Muscle of leg (tissue), 16 donors: ENCODE measurements around the gene GSTA2. TPM values are rescaled to one million over a fixed set of nuclear protein-coding genes. Genes with fewer than 3 reads are reported as not detected.
"Not testable (repeated sequence)": the region's sequence is repeated elsewhere in the genome, so short reads cannot be mapped to it uniquely, and the experiment has no call there.

Source experiments
- DNase-seq: peaks from one replicate; pipeline ENCODE4 v3.0.0; 2013
- H3K27ac ChIP-seq: one replicate; pipeline ENCODE4 v1.5.1; 2013; ENCODE audit warnings: mild to moderate bottlenecking, low read length, control low read depth
- H3K27me3 ChIP-seq: one replicate; pipeline ENCODE4 v1.6.1; 2013; ENCODE audit warnings: low read length; ENCODE audit not compliant: control insufficient read depth, insufficient read depth
- H3K36me3 ChIP-seq: one replicate; pipeline ENCODE4 v1.6.1; 2013; ENCODE audit warnings: low read length; ENCODE audit not compliant: control insufficient read depth, insufficient read depth
- H3K4me1 ChIP-seq: one replicate; pipeline ENCODE4 v1.6.1; 2013; ENCODE audit warnings: low read length; ENCODE audit not compliant: control insufficient read depth, insufficient read depth
- H3K4me3 ChIP-seq: one replicate; pipeline ENCODE4 v1.5.1; 2013; ENCODE audit warnings: low read length, control low read depth
- H3K9me3 ChIP-seq: replicated peaks from 2 replicates; pipeline ENCODE4 v1.6.1; 2013; ENCODE audit warnings: low read depth, low read length; ENCODE audit not compliant: control insufficient read depth
- WGBS: methylation state at CpG from one replicate; pipeline ENCODE4 v1.1.5; 2013; ENCODE audit warnings: missing lambda C conversion rate; ENCODE audit not compliant: insufficient coverage; 5-methylcytosine and 5-hydroxymethylcytosine counted together
- long read RNA-seq, 11 donors: transcript quantifications; one replicate each; lab custom pipeline, GENCODE V29; 2026
- polyA plus RNA-seq, 8 donors: library from polyadenylated mRNA; unstranded; fragments of 120-200 nt; gene quantifications; one replicate each; pipeline versions ENCODE4 v1.2.1 to v1.2.3, GENCODE V29; 2013; ENCODE audit warnings: inconsistent platforms in 1 of 8, low replicate concordance in 1 of 8; ENCODE audit not compliant: insufficient read length in 8 of 8, insufficient read depth in 1 of 8
- total RNA-seq: library from RNA; stranded (reverse); fragments of 120-200 nt; gene quantifications from one replicate; pipeline ENCODE4 v1.2.4, GENCODE V29; 2013

Gene GSTA2
- total RNA-seq: not detected
- 1 to 10 TPM in 1 of 8 donors, under 1 TPM in 2, not detected in 5; 0.15 to 1.3 (median 0.20) TPM for polyA plus RNA-seq
- long read RNA-seq, donor 1: 0 reads
- long read RNA-seq, donor 2: 0 reads
- long read RNA-seq, donor 3: 0 reads
- long read RNA-seq, donor 4: 0 reads
- long read RNA-seq, donor 5: 0 reads
- long read RNA-seq, donor 6: 0 reads
- long read RNA-seq, donor 7: 0 reads
- long read RNA-seq, donor 8: 0 reads
- long read RNA-seq, donor 9: 0 reads
- long read RNA-seq, donor 10: 0 reads
- long read RNA-seq, donor 11: 0 reads

DNA sequence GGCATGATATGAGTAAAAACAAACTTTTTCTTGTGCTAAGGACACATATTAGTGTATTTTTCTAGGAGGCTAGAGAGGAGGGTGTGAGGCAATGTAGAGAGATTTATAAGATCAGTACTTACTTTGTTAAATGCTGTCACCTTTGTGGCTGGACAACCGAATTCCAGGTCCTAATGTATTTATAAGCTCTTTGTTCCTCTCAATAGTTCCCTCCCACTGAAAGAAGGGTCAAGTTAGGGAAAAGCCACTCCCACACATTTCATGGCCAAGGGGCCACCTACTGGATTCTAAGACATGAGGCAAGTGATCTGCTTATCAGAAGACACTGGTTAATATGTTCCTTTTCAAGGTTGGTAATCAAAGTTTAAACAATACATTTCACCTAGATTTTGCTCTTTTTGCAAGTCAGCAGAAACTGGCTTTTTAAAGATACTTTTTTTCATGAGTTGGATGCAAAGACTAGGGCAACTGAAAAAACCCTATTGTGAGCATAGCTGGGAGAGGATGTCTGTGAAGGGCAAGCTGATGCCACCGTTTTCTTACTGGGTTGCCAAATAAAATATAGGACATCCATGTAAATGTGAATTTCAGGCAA, at the start of gene GSTA2:
TSS of gene GSTA2 (minus strand) at position 154 of the 595 bp plus-strand sequence. CDS start 5,528 bp downstream, outside the sequence.
- not testable (repeated sequence) for H3K4me1 ChIP-seq, H3K27ac ChIP-seq, H3K9me3 ChIP-seq, H3K27me3 ChIP-seq, DNase-seq, H3K36me3 ChIP-seq, H3K4me3 ChIP-seq
- no CpG with 5 or more reads among the region's 2 CpGs for WGBS

GRCh38 chr6:52809777-52810176, 46.5 kb upstream of the GSTA2 start:
- DNase-seq, H3K36me3 ChIP-seq, H3K4me1 ChIP-seq, H3K27ac ChIP-seq, H3K9me3 ChIP-seq, H3K4me3 ChIP-seq, H3K27me3 ChIP-seq: not testable (repeated sequence)
- WGBS: 100% methylated on average over 2 of the region's 4 CpGs

- H3K27ac ChIP-seq: no peak overlapping the region
- H3K27me3 ChIP-seq: no peaks in the 10 kb centered on the region
- H3K4me1 ChIP-seq: no peaks in the 10 kb centered on the region
- no peak for DNase-seq
- H3K9me3 ChIP-seq: no peaks in the 10 kb centered on the region
- no peak overlapping the region for H3K4me3 ChIP-seq
- WGBS: 94% methylated on average over 3 of the region's 5 CpGs
- no peaks in the 10 kb centered on the region for H3K36me3 ChIP-seq
These were observed 45.4 kb upstream of the GSTA2 start for GRCh38 chr6:52808660-52809059.

DNA sequence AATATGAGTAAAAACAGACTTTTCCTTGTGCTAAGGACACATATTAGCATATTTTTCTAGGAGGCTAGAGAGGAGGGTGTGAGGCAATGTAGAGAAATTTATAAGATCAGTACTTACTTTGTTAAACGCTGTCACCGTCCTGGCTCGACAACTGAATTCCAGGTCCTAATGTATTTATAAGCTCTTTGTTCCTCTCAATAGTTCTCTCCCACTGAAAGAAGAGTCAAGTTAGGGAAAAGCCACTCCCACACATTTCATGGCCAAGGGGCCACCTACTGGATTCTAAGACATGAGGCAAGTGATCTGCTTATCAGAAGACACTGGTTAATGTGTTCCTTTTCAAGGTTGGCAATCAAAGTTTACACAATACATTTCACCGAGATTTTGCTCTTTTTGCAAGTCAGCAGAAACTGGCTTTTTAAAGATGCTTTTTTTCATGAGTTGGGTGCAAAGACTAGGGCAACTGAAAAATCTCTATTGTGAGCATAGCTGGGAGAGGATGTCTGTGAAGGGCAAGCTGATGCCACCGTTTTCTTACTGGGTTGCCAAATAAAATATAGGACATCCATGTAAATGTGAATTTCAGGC, 40.5 kb upstream of the GSTA2 start, which contains the start of gene GSTA1:
TSS of gene GSTA1 (minus strand) at position 149 of the 588 bp plus-strand sequence. CDS start 4,549 bp downstream, outside the sequence.
- not testable (repeated sequence) for H3K27me3 ChIP-seq, DNase-seq, H3K4me3 ChIP-seq, H3K4me1 ChIP-seq, H3K9me3 ChIP-seq, H3K27ac ChIP-seq, H3K36me3 ChIP-seq
- no CpG with 5 or more reads among the region's 5 CpGs for WGBS

DNA sequence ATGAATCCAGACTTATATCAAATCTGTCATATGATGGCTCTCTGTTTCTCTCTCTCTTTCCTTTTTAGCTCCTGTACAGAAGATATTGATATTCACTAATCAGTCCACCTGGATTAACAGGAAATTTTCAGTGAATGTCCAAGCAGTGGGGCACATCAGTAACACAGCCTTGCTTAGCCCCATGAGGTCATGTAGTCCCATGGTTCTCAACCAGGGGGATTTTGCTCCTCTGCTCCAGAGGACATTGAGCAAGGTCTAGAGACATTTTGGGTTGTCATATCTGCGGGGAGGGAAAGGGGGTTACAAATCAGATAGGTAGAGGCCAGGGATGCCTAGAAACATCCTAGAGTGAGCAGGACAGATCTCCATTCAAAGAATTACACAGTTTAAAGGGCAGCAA, 39.5 kb upstream of the GSTA2 start:
- no peaks in the 10 kb centered on the region for H3K27me3 ChIP-seq
- H3K4me1 ChIP-seq: no peaks in the 10 kb centered on the region
- no peak overlapping the region for H3K4me3 ChIP-seq
- DNase-seq: no peak
- WGBS: no CpG with 5 or more reads among the region's 1 CpG
- H3K9me3 ChIP-seq: no peaks in the 10 kb centered on the region
- no peak overlapping the region for H3K27ac ChIP-seq
- H3K36me3 ChIP-seq: no peaks in the 10 kb centered on the region

- H3K4me1 ChIP-seq: no peaks in the 10 kb centered on the region
- no CpG with 5 or more reads among the region's 2 CpGs for WGBS
- no peak for DNase-seq
These were observed 38.0 kb upstream of the GSTA2 start for GRCh38 chr6:52801188-52801841.

GRCh38 chr6:52799272-52799671, 36.0 kb upstream of the GSTA2 start:
- H3K9me3 ChIP-seq, H3K27me3 ChIP-seq, H3K4me3 ChIP-seq, H3K4me1 ChIP-seq, H3K36me3 ChIP-seq, H3K27ac ChIP-seq, DNase-seq: not testable (repeated sequence)
- no CpG with 5 or more reads among the region's 1 CpG for WGBS

More at GRCh38 chr6:52801188-52801841, 38.0 kb upstream of the GSTA2 start:
- Histone ChIP-seq H3K36me3 (no peaks in the 10 kb centered on the region), H3K9me3 (no peaks in the 10 kb centered on the region), H3K27me3 (no peaks in the 10 kb centered on the region), H3K4me3 (no peak overlapping the region), H3K27ac (no peak overlapping the region)

DNA sequence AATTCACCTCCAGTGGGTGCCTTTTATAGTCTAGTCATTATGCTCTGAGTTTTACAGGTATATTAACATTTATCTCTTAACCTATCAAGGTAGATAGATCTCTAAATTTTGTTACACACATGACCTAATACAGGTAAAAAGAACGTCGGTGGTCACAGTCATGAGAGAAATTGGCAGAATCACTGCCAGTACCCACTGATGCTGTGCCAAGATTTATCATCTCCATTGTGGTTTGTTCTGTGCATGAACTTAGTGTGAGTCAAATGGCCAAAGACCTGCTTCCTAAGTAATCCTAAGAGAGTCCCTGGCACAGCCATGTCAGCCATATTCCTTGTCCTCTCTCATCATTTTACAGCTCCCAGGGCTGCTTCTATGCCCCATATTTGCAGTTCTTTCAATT, 31.1 kb upstream of the GSTA2 start:
- not testable (repeated sequence) for H3K9me3 ChIP-seq, H3K4me3 ChIP-seq, H3K27ac ChIP-seq, DNase-seq, H3K27me3 ChIP-seq, H3K36me3 ChIP-seq, H3K4me1 ChIP-seq
- WGBS: no CpG with 5 or more reads among the region's 2 CpGs

DNA sequence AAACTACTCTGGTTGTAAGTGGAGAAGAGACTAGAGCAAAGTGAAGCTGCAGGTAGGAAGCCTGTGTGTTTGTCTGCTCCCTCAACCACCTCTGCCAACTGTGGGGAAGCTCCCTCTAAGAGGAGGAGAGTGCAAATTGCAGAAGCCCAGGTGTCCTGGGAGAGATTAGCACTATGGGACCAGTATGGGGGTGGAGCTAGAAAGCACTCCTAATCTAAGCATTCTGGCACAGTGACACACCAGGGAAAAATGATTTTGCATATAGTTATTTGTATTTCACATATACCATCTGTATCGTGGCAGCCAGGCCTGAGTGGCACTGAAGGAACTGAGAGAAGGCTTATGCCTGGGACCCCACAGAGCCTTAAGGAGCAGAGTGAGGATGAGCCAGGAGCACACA, 27.6 kb upstream of the GSTA2 start:
- DNase-seq: no peak
- H3K4me3 ChIP-seq: no peak overlapping the region
- 0% methylated on average over 1 of the region's 1 CpG for WGBS
- H3K9me3 ChIP-seq: no peaks in the 10 kb centered on the region
- H3K27ac ChIP-seq: no peak overlapping the region
- no peaks in the 10 kb centered on the region for H3K4me1 ChIP-seq
- H3K36me3 ChIP-seq: no peaks in the 10 kb centered on the region
- no peaks in the 10 kb centered on the region for H3K27me3 ChIP-seq

- not testable (repeated sequence) for H3K27me3 ChIP-seq, H3K4me3 ChIP-seq, H3K36me3 ChIP-seq, H3K27ac ChIP-seq, DNase-seq, H3K9me3 ChIP-seq, H3K4me1 ChIP-seq
- WGBS: no CpG with 5 or more reads among the region's 1 CpG
These were observed 26.4 kb upstream of the GSTA2 start for GRCh38 chr6:52789658-52790057.
